Measurements from ENCODE around the gene ADAM15.

DNA sequence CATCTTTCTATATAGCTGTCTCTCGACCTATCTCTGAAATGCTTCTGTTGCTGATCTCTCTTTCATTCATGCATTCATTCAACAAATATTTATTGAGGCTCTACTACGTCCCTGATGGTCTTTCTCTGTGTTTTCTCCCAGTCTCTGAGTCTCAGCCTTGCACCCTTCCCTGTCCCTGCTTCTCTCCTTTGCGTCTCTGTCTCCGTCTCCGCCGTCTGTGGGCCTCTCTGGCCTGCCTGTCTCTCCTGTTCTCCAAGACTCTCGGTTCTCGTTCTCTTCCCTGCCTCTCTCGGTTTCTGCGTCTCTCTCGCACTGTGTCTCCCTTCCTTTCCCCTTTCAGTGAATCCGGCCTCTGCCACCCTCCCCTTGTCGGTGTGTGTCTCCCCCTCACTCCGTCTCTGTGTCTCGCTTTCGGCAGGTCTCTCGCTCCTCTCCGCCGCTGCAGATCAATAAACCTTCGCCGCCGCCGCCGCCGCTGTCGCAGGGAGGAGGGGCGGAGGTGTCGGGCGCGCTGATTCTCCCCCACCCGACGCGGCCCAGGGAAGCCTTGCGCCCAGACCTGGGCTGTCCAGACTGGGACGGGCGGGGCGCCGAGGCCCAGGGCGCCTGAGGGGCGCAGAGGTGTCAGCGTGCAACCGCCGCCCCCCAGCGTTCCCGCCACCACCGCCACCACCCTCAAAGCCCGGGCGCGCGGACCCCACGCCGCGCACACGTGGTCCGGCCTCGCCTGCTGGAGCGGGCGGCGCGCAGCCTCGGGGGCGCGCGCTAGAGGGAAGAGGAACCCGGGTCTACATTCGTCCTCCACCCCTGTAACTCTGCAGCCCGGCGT is 30.6 kb downstream of the ADAM15 start:
- TF ChIP-seq, protein P1, sequence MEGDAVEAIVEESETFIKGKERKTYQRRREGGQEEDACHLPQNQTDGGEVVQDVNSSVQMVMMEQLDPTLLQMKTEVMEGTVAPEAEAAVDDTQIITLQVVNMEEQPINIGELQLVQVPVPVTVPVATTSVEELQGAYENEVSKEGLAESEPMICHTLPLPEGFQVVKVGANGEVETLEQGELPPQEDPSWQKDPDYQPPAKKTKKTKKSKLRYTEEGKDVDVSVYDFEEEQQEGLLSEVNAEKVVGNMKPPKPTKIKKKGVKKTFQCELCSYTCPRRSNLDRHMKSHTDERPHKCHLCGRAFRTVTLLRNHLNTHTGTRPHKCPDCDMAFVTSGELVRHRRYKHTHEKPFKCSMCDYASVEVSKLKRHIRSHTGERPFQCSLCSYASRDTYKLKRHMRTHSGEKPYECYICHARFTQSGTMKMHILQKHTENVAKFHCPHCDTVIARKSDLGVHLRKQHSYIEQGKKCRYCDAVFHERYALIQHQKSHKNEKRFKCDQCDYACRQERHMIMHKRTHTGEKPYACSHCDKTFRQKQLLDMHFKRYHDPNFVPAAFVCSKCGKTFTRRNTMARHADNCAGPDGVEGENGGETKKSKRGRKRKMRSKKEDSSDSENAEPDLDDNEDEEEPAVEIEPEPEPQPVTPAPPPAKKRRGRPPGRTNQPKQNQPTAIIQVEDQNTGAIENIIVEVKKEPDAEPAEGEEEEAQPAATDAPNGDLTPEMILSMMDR (IDR thresholded peaks at IDR 0.05): no peak
- TF ChIP-seq POLR2AphosphoS5 (IDR thresholded peaks at IDR 0.05) (no peak), POLR2A (IDR thresholded peaks at IDR 0.05) (no peak), EP300 (IDR thresholded peaks at IDR 0.05) (no peak)

All from gastroesophageal sphincter (tissue), 3 donors.